ENCODE results near the gene GNB1. TPM values are rescaled to one million over a fixed set of nuclear protein-coding genes. Genes with fewer than 3 reads are reported as not detected.

GNB1 gene
- total and polyA plus RNA-seq, 9 of the 15 experiments (the other 6 are each of a cell fraction or from before 2014, with no cell fraction given) = 34.3 to 388 (median 114) TPM

DNA sequence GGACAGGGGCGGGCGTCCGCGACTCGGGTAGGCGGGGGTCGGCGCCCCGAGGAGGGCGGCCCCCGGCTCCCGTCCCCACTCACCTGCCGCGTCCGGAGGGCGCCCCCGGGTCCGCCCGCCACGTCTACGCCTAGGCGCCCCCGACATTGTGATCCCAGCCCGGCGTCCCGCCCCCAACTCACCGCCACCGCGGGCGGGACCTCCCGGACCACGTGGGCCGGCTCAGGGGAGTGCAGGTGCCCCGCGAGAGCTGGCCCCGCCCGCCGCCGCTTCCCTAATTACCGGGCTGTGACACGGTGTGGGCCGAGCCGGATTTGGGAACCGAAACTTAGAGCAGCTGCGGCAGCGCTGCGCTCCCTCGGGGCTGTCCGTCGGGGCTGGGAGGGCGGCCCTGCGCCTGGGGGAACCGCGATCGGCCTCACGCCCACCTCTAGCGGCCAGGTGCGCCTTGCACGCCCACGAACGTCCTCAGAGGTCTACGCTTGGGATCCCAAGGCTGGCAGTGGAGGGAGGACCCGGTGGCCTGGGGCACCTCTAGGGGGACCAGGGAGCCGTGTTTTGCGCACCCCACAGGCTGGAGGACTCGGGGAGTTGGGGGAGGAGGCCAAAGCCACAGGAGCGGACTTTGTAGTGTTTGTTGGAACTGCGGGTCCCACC lies 112.1 kb downstream of the GNB1 start (continued):
- TF ChIP-seq, protein P1, sequence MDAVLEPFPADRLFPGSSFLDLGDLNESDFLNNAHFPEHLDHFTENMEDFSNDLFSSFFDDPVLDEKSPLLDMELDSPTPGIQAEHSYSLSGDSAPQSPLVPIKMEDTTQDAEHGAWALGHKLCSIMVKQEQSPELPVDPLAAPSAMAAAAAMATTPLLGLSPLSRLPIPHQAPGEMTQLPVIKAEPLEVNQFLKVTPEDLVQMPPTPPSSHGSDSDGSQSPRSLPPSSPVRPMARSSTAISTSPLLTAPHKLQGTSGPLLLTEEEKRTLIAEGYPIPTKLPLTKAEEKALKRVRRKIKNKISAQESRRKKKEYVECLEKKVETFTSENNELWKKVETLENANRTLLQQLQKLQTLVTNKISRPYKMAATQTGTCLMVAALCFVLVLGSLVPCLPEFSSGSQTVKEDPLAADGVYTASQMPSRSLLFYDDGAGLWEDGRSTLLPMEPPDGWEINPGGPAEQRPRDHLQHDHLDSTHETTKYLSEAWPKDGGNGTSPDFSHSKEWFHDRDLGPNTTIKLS (IDR thresholded peaks at IDR 0.05; ENCODE audit: borderline replicate concordance, low read depth) = peak; percentile 64; the same call in 1 of the 2 replicates
- TF ChIP-seq GATAD2A (IDR thresholded peaks at IDR 0.05) = peak; percentile 61; the same call in 1 of the 2 replicates
- peak in 1 of 2 experiments; percentile 53; a peak in 1 of 3 replicates for TF ChIP-seq CBX3 (IDR thresholded peaks at IDR 0.05; ENCODE audit: borderline replicate concordance in 1 of 2, low read length in 2 of 2)
- TF ChIP-seq, protein P2, sequence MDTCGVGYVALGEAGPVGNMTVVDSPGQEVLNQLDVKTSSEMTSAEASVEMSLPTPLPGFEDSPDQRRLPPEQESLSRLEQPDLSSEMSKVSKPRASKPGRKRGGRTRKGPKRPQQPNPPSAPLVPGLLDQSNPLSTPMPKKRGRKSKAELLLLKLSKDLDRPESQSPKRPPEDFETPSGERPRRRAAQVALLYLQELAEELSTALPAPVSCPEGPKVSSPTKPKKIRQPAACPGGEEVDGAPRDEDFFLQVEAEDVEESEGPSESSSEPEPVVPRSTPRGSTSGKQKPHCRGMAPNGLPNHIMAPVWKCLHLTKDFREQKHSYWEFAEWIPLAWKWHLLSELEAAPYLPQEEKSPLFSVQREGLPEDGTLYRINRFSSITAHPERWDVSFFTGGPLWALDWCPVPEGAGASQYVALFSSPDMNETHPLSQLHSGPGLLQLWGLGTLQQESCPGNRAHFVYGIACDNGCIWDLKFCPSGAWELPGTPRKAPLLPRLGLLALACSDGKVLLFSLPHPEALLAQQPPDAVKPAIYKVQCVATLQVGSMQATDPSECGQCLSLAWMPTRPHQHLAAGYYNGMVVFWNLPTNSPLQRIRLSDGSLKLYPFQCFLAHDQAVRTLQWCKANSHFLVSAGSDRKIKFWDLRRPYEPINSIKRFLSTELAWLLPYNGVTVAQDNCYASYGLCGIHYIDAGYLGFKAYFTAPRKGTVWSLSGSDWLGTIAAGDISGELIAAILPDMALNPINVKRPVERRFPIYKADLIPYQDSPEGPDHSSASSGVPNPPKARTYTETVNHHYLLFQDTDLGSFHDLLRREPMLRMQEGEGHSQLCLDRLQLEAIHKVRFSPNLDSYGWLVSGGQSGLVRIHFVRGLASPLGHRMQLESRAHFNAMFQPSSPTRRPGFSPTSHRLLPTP (IDR thresholded peaks at IDR 0.05; ENCODE audit: borderline replicate concordance, extremely low read depth, insufficient read length) = no peak
- TF ChIP-seq PHF8 (IDR thresholded peaks at IDR 0.05; ENCODE audit: borderline replicate concordance, low read length) = peak; percentile 41; the same call in 1 of the 2 replicates
- 0 out of 2 replicates have a peak, but pooled peaks have one; percentile 55 for TF ChIP-seq KDM2B (CRISPR knock-in tag; IDR thresholded peaks at IDR 0.05)
- TF ChIP-seq ZBTB7A (IDR thresholded peaks at IDR 0.05; ENCODE audit: borderline replicate concordance, control insufficient read depth, low read depth, low read length) = peak; percentile 71
- no peak for TF ChIP-seq ETV1 (tag; conservative IDR thresholded peaks at IDR 0.05; ENCODE audit: low read depth)
- no peak for TF ChIP-seq ZNF696 (CRISPR knock-in tag; conservative IDR thresholded peaks at IDR 0.05)
- TF ChIP-seq ATF7 (IDR thresholded peaks at IDR 0.05) = peak; percentile 77
- TF ChIP-seq, protein P3, sequence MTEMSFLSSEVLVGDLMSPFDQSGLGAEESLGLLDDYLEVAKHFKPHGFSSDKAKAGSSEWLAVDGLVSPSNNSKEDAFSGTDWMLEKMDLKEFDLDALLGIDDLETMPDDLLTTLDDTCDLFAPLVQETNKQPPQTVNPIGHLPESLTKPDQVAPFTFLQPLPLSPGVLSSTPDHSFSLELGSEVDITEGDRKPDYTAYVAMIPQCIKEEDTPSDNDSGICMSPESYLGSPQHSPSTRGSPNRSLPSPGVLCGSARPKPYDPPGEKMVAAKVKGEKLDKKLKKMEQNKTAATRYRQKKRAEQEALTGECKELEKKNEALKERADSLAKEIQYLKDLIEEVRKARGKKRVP (CRISPR knock-in tag; IDR thresholded peaks at IDR 0.05) = no peak
- TF ChIP-seq, protein P4, sequence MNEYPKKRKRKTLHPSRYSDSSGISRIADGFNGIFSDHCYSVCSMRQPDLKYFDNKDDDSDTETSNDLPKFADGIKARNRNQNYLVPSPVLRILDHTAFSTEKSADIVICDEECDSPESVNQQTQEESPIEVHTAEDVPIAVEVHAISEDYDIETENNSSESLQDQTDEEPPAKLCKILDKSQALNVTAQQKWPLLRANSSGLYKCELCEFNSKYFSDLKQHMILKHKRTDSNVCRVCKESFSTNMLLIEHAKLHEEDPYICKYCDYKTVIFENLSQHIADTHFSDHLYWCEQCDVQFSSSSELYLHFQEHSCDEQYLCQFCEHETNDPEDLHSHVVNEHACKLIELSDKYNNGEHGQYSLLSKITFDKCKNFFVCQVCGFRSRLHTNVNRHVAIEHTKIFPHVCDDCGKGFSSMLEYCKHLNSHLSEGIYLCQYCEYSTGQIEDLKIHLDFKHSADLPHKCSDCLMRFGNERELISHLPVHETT (CRISPR knock-in tag; conservative IDR thresholded peaks at IDR 0.05 in 1 of 2, IDR thresholded peaks at IDR 0.05 in 1 of 2) = peak in 1 of 2 experiments; percentile 28; a peak in 1 of 4 replicates
- no peak for TF ChIP-seq SP2 (IDR thresholded peaks at IDR 0.05; ENCODE audit: extremely low read depth, low read depth, low read length, poor library complexity, severe bottlenecking)
- TF ChIP-seq, protein P5, sequence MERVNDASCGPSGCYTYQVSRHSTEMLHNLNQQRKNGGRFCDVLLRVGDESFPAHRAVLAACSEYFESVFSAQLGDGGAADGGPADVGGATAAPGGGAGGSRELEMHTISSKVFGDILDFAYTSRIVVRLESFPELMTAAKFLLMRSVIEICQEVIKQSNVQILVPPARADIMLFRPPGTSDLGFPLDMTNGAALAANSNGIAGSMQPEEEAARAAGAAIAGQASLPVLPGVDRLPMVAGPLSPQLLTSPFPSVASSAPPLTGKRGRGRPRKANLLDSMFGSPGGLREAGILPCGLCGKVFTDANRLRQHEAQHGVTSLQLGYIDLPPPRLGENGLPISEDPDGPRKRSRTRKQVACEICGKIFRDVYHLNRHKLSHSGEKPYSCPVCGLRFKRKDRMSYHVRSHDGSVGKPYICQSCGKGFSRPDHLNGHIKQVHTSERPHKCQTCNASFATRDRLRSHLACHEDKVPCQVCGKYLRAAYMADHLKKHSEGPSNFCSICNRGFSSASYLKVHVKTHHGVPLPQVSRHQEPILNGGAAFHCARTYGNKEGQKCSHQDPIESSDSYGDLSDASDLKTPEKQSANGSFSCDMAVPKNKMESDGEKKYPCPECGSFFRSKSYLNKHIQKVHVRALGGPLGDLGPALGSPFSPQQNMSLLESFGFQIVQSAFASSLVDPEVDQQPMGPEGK (CRISPR knock-in tag; IDR thresholded peaks at IDR 0.05; ENCODE audit: borderline replicate concordance) = no peak
- peak; percentile 51; the same call in 1 of the 2 replicates for TF ChIP-seq ELF2 (CRISPR knock-in tag; IDR thresholded peaks at IDR 0.05)
- no peak for TF ChIP-seq ZNF311 (CRISPR knock-in tag; IDR thresholded peaks at IDR 0.05)
- TF ChIP-seq HEY1 (CRISPR knock-in tag; IDR thresholded peaks at IDR 0.05; ENCODE audit: borderline replicate concordance) = no peak
